Keratinocyte (primary cell): ENCODE results near the gene DGKQ.

Experiments
- CTCF ChIP-seq, 3 experiments: IDR thresholded peaks in 1 of 3; conservative IDR thresholded peaks in 1 of 3; optimal IDR thresholded peaks in 1 of 3; 2 replicates in 2 of 3; 3 replicates in 1 of 3; pipeline versions ENCODE3 to v1.5.1; 2011; ENCODE audit warnings: low read length in 3 of 3, mild to moderate bottlenecking in 3 of 3, moderate library complexity in 2 of 3, control low read depth in 1 of 3, inconsistent platforms in 1 of 3; ENCODE audit not compliant: insufficient read depth in 2 of 3; ENCODE audit errors: extremely low read depth in 1 of 3
- EZH2 ChIP-seq: IDR thresholded peaks from one replicate; pipeline ENCODE4 v1.6.1; 2012; ENCODE audit warnings: inconsistent platforms, mild to moderate bottlenecking, low read length, moderate library complexity

- TF ChIP-seq CTCF (optimal IDR thresholded peaks at IDR 0.05 in 1 of 3, IDR thresholded peaks at IDR 0.05 in 1 of 3, conservative IDR thresholded peaks at IDR 0.05 in 1 of 3; ENCODE audit: extremely low read depth in 1 of 3, insufficient read depth in 2 of 3, low read length in 3 of 3) = no peak
- no peak for TF ChIP-seq EZH2
Observed at GRCh38 chr4:1019729-1020470, 46.5 kb upstream of the DGKQ start.
